ENCODE data around the gene SLC66A3.

- no peak for TF ChIP-seq POLR2A (IDR thresholded peaks at IDR 0.05; ENCODE audit: low read depth, low read length)
- TF ChIP-seq TAF1 (IDR thresholded peaks at IDR 0.05; ENCODE audit: low read depth, low read length) = no peak
- TF ChIP-seq POLR2AphosphoS5 (IDR thresholded peaks at IDR 0.05; ENCODE audit: low read depth, low read length) = no peak
- TF ChIP-seq SPI1 (IDR thresholded peaks at IDR 0.05; ENCODE audit: low read depth, low read length) = no peak
- TF ChIP-seq PAX5 (IDR thresholded peaks at IDR 0.05; ENCODE audit: insufficient read depth, low read length, severe bottlenecking) = no peak
- TF ChIP-seq POU2F2 (IDR thresholded peaks at IDR 0.05; ENCODE audit: low read depth, low read length) = no peak
Measured at GRCh38 chr2:11133238-11133935, 21.9 kb upstream of the SLC66A3 start.
